Stimulated activated effector memory CD8-positive, alpha-beta T cell treated with anti-CD3 and anti-CD28 coated beads, Interleukin-12 subunit alpha, Interleukin-12 subunit beta, amount 100 ng/mL, for 72 hours (primary cell): ENCODE data around the gene DAPK1.
A peak's percentile ranks its signal among the peaks of the same experiment; 100 is the strongest.

Source experiments
- ATAC-seq: fragments of 150-1000 bp; cut with Tn5 transposase; 2 replicates; pipeline ENCODE4 v1.10.0; 2021
- DNase-seq, 2 donors: peaks; one replicate each; pipeline ENCODE4 v3.0.0; 2021 to 2022; ENCODE audit warnings: low spot score in 2 of 2
- H3K27ac Mint-ChIP-seq: one replicate; pipeline ENCODE4 v1.8.0; 2022; ENCODE audit warnings: mild to moderate bottlenecking, mixed read lengths
- H3K36me3 Mint-ChIP-seq: one replicate; pipeline ENCODE4 v1.8.0; 2022; ENCODE audit warnings: mild to moderate bottlenecking, mixed read lengths
- H3K4me1 Mint-ChIP-seq: one replicate; pipeline ENCODE4 v1.8.0; 2022; ENCODE audit warnings: mixed read lengths
- H3K4me3 Mint-ChIP-seq: one replicate; pipeline ENCODE4 v1.8.0; 2022; ENCODE audit warnings: mild to moderate bottlenecking, mixed read lengths
- H3K9me3 Mint-ChIP-seq: one replicate; pipeline ENCODE4 v1.8.0; 2022; ENCODE audit warnings: mixed read lengths

The DAPK1 gene

GRCh38 chr9:87681271-87682061 is 183.8 kb downstream of the DAPK1 start:
- no peaks in the 10 kb centered on the region for H3K36me3 Mint-ChIP-seq
- H3K4me3 Mint-ChIP-seq: no peak overlapping the region
- no peaks in the 10 kb centered on the region for H3K9me3 Mint-ChIP-seq
- DNase-seq (peak in 1 of 2 donors; percentile 25), ATAC-seq (no peak)
- peaks cover 5% of the 10 kb centered on the region for H3K4me1 Mint-ChIP-seq
- no peak overlapping the region for H3K27ac Mint-ChIP-seq

DNA sequence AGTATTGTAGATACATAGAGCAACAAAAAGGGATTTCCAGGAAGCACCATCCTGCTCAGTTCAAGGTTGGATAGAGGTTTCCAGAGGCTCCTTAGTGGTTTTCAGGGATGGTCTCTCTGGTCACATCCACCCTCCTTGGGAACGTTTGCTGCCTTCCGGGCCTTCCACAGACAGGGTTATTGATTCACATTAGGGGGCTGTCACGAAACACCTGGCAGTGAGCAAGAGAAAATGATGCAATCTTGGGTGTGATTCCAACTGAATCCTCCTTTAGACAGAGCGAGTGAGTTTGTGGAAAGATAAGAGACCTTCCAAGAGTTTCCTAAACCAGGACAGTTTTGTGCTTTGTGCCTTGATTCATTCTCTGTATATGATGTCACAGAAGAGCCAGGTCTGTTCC is 184.4 kb downstream of the DAPK1 start:
- Mint-ChIP-seq H3K9me3 (no peaks in the 10 kb centered on the region), H3K27ac (no peak overlapping the region), H3K4me3 (no peak overlapping the region), H3K36me3 (no peaks in the 10 kb centered on the region), H3K4me1 (peaks cover 5% of the 10 kb centered on the region)
- DNase-seq: peak in 1 of 2 donors; percentile 18
- no peak for ATAC-seq

DNA sequence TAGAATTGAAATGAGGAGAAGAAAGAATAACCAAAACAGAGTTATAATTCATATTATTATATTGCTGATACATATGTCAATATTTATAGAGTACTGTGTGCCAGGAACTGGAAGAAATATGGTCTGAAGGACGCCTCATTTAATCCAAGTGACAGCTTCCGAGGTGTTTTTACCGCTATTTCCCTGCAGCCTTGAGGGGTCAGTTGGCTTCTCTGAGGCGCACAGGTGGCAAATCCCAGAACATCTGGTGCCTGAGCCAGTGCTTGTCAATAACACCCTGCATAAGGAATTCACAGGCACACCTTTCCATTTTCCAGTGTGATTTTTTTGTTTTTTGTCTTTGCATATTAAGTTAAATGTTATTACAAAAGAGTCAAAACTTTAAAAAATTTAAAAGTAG is 185.0 kb downstream of the DAPK1 start:
- Mint-ChIP-seq H3K9me3 (no peaks in the 10 kb centered on the region), H3K4me1 (peaks cover 5% of the 10 kb centered on the region), H3K36me3 (no peaks in the 10 kb centered on the region), H3K27ac (no peak overlapping the region), H3K4me3 (no peak overlapping the region)
- DNase-seq (no peak), ATAC-seq (no peak)

DNA sequence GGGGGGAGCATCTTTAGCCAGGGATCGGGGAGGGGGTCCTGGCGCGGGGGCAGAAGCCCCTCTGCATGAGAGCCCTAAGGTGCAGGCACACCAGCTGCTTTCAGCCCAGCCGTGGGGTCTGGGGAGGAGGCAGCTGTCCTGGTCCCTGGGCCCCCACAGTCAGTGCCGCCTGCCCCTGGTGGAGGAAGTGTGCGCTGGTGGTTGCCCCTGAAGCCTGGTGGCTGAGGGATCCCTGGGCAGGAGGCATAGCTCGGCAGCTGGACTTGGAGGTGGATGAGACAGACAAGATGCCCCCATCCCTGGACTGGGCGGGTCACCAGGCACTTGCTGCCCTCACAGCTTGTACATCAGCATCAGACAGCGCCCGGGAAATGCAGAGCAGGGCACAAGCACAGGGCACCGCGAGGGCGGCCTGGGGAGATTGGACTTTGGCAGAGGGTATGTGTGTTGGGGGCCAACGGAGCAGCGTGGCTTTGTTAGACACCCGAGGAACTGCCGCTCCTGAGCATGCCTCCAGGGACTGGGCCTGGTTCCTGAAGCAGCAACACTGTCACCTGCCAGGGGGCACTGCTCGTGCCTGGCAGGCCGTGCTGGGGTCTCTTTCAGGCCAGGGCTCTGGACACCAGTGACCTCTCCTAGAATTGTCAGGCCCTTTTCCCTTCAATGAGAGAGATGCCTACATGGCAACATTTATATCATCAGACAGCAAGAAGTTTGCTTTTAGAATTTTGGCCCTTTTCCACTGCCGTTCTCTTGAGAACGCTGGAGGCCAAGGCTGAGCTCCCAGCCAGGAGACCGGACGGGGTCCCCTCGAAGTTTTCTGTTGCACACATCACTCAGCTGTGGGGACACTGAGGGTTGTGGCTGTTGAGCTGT is 186.3 kb downstream of the DAPK1 start:
- no peak overlapping the region for H3K4me3 Mint-ChIP-seq
- no peak overlapping the region for H3K27ac Mint-ChIP-seq
- ATAC-seq: no peak
- DNase-seq: peak in 1 of 2 donors; percentile 40
- H3K36me3 Mint-ChIP-seq: no peaks in the 10 kb centered on the region
- H3K4me1 Mint-ChIP-seq: peaks cover 5% of the 10 kb centered on the region
- H3K9me3 Mint-ChIP-seq: no peaks in the 10 kb centered on the region

GRCh38 chr9:87684627-87685219 is 187.1 kb downstream of the DAPK1 start:
- ATAC-seq: no peak
- DNase-seq: peak in 1 of 2 donors; percentile 43
- Mint-ChIP-seq H3K4me3 (no peak overlapping the region), H3K4me1 (peaks cover 5% of the 10 kb centered on the region), H3K36me3 (no peaks in the 10 kb centered on the region), H3K27ac (no peak overlapping the region), H3K9me3 (no peaks in the 10 kb centered on the region)

GRCh38 chr9:87685441-87685840 is 187.8 kb downstream of the DAPK1 start:
- DNase-seq: peak in 1 of 2 donors; percentile 33
- no peak overlapping the region for H3K4me3 Mint-ChIP-seq
- peaks cover 5% of the 10 kb centered on the region for H3K4me1 Mint-ChIP-seq
- no peaks in the 10 kb centered on the region for H3K9me3 Mint-ChIP-seq
- H3K36me3 Mint-ChIP-seq: no peaks in the 10 kb centered on the region
- no peak for ATAC-seq
- H3K27ac Mint-ChIP-seq: no peak overlapping the region

DNA sequence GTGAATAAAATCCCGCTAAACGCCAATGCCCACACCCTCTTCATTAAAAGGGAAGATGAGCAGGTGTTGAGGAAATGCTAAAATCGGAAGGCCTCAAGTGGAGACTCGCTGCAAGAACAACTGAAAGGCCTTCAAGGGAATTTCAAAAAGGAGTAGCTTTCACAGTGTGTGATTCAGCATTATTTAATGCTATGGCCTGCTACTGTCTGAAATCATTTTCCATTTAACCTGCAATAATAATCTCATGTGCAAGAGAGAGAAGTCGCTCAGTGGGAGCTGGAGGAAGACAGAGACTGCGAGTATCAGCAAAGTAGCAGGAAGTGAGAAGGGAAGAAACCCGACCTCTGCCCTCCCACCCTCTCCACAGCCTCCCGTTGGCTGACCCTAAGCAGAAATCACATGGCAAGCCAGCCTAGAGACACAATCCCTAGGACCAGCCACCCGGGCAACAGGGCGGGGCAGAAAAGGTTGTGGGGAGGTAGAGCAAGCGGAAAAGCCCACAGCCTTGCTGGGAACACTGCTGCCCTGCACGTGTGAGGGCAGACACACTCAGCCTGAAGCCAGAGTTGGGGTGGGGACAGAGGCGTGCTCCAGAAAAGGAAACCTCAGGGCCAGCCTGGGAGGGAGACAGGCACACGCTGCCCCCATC is 188.3 kb downstream of the DAPK1 start:
- DNase-seq: peak in 1 of 2 donors; percentile 32

GRCh38 chr9:87686520-87687090 is 188.9 kb downstream of the DAPK1 start:
- H3K36me3 Mint-ChIP-seq: no peaks in the 10 kb centered on the region
- ATAC-seq (no peak), DNase-seq (peak in 1 of 2 donors; percentile 38)
- no peak overlapping the region for H3K4me3 Mint-ChIP-seq
- H3K9me3 Mint-ChIP-seq: no peaks in the 10 kb centered on the region
- H3K27ac Mint-ChIP-seq: no peak overlapping the region
- H3K4me1 Mint-ChIP-seq: peaks cover 5% of the 10 kb centered on the region

More for the DNA sequence above, 188.3 kb downstream of the DAPK1 start:
- Mint-ChIP-seq H3K36me3 (no peaks in the 10 kb centered on the region), H3K4me1 (peaks cover 5% of the 10 kb centered on the region), H3K4me3 (no peak overlapping the region), H3K9me3 (no peaks in the 10 kb centered on the region), H3K27ac (no peak overlapping the region)
- no peak for ATAC-seq

GRCh38 chr9:87687207-87687606 is 189.5 kb downstream of the DAPK1 start:
- no peak overlapping the region for H3K27ac Mint-ChIP-seq
- no peaks in the 10 kb centered on the region for H3K36me3 Mint-ChIP-seq
- H3K9me3 Mint-ChIP-seq: no peaks in the 10 kb centered on the region
- DNase-seq (no peak), ATAC-seq (no peak)
- no peak overlapping the region for H3K4me3 Mint-ChIP-seq
- peaks cover 5% of the 10 kb centered on the region for H3K4me1 Mint-ChIP-seq

- no peak overlapping the region for H3K4me3 Mint-ChIP-seq
- no peak overlapping the region for H3K27ac Mint-ChIP-seq
- H3K36me3 Mint-ChIP-seq: no peaks in the 10 kb centered on the region
- DNase-seq: peak in 1 of 2 donors; percentile 17
- peaks cover 4% of the 10 kb centered on the region for H3K9me3 Mint-ChIP-seq
- ATAC-seq: no peak
- H3K4me1 Mint-ChIP-seq: no peaks in the 10 kb centered on the region
Measured at GRCh38 chr9:87694236-87694755, 196.6 kb downstream of the DAPK1 start.

- H3K4me3 Mint-ChIP-seq: no peak overlapping the region
- no peak overlapping the region for H3K27ac Mint-ChIP-seq
- DNase-seq: no peak
- ATAC-seq: no peak
- no peaks in the 10 kb centered on the region for H3K36me3 Mint-ChIP-seq
- H3K4me1 Mint-ChIP-seq: no peaks in the 10 kb centered on the region
- peaks cover 4% of the 10 kb centered on the region for H3K9me3 Mint-ChIP-seq
Measured at GRCh38 chr9:87695523-87695922, 197.9 kb downstream of the DAPK1 start.

DNA sequence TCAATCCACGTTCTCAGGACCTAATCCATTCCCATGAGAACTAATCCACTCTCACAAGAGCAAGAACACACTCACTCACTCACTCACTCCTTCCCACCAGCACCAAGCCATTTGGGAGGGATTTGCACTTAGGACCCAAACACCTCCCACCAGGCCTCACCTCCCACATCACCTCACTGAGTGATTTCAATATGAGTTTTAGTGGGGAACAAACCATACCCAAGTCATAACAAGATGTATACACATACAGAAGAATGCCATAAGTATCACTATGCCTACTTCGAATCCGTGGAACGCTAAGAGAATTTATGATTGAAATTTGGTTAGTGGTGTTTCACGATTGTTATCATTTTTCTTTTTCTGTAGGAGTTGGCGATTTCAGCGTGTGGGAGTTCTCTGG is 199.0 kb downstream of the DAPK1 start:
- Mint-ChIP-seq H3K36me3 (no peaks in the 10 kb centered on the region), H3K9me3 (peaks cover 4% of the 10 kb centered on the region), H3K27ac (no peak overlapping the region), H3K4me1 (no peaks in the 10 kb centered on the region), H3K4me3 (no peak overlapping the region)
- ATAC-seq: peak; percentile 24
- DNase-seq: peak in 1 of 2 donors; percentile 40

DNA sequence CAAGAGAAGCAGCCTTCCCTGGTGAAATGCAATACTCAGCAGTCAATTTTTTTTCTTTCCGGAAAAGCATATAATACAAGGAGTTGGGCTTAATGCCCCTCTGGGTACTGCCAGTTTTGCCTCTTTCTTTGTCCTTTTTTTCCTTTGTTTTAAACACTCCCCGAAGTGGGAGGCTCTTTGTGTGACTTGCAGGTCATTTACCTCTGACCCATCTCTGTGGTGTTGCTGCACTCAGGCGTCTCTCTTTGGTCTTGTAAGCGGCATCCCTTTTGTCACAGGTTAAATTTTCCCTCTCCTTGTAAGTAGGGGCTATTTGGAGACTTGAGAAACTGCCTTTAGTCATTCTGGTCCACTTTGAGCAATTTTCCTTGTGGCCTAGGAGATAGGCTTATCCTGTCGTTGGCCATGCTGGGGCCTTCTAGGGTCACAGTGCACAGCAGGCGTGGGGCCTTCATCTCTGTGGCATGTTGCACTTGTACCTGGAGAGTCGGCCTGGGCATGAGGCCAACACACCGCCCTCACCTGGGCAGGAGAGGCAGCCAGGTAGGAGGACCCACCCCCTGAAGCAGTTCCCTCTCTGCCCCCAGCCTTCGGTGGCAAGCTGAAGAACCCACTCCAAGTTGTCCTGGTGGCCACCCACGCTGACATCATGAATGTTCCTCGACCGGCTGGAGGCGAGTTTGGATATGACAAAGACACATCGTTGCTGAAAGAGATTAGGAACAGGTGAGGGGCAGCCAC is 200.6 kb downstream of the DAPK1 start:
- no peak for ATAC-seq
- peaks cover 4% of the 10 kb centered on the region for H3K9me3 Mint-ChIP-seq
- DNase-seq: peak in 1 of 2 donors; percentile 40
- H3K4me3 Mint-ChIP-seq: no peak overlapping the region
- no peak overlapping the region for H3K27ac Mint-ChIP-seq
- no peaks in the 10 kb centered on the region for H3K36me3 Mint-ChIP-seq
- no peaks in the 10 kb centered on the region for H3K4me1 Mint-ChIP-seq

DNA sequence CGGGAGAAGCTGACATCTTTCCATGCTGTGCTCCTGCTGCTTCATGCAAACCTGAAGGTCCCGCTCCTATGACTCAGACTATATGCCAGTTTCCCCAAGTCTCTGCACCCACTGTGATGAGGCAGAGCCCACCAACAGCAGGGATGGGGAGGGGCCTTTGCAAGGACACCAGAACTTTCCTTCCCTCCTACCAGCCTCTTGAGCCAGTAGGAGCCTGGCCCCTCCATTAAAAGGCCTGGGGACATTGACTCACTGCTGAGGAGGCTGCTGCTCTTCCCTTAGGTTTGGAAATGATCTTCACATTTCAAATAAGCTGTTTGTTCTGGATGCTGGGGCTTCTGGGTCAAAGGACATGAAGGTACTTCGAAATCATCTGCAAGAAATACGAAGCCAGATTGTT is 202.2 kb downstream of the DAPK1 start:
- Mint-ChIP-seq H3K36me3 (no peaks in the 10 kb centered on the region), H3K4me1 (no peaks in the 10 kb centered on the region), H3K9me3 (no peaks in the 10 kb centered on the region), H3K4me3 (no peak overlapping the region), H3K27ac (no peak overlapping the region)
- DNase-seq (peak in 1 of 2 donors; percentile 10), ATAC-seq (no peak)
